Measurements from ENCODE around the gene PPM1E. TPM values are rescaled to one million over a fixed set of nuclear protein-coding genes. Genes with fewer than 3 reads are reported as not detected.
"Not testable (repeated sequence)": the region's sequence is repeated elsewhere in the genome, so short reads cannot be mapped to it uniquely, and the experiment has no call there.

PPM1E gene
- total RNA-seq, 1 donor from 2014 or later = 1.7 TPM

GRCh38 chr17:58764373-58764772, 8.7 kb downstream of the PPM1E start:
- Mint-ChIP-seq H3K27me3 (ENCODE audit: unreplicated experiment) (peaks cover 23% of the 10 kb centered on the region), H3K9me3 (ENCODE audit: unreplicated experiment) (no peaks in the 10 kb centered on the region), H3K4me3 (ENCODE audit: unreplicated experiment) (no peak overlapping the region), H3K36me3 (ENCODE audit: unreplicated experiment) (no peaks in the 10 kb centered on the region), H3K4me1 (ENCODE audit: unreplicated experiment) (peaks cover 7% of the 10 kb centered on the region), H3K27ac (ENCODE audit: unreplicated experiment) (no peak overlapping the region)
- no peak for DNase-seq (ENCODE audit: extremely low spot score, unreplicated experiment)
- TF ChIP-seq, protein P1, sequence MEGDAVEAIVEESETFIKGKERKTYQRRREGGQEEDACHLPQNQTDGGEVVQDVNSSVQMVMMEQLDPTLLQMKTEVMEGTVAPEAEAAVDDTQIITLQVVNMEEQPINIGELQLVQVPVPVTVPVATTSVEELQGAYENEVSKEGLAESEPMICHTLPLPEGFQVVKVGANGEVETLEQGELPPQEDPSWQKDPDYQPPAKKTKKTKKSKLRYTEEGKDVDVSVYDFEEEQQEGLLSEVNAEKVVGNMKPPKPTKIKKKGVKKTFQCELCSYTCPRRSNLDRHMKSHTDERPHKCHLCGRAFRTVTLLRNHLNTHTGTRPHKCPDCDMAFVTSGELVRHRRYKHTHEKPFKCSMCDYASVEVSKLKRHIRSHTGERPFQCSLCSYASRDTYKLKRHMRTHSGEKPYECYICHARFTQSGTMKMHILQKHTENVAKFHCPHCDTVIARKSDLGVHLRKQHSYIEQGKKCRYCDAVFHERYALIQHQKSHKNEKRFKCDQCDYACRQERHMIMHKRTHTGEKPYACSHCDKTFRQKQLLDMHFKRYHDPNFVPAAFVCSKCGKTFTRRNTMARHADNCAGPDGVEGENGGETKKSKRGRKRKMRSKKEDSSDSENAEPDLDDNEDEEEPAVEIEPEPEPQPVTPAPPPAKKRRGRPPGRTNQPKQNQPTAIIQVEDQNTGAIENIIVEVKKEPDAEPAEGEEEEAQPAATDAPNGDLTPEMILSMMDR (IDR thresholded peaks at IDR 0.05) = no peak

DNA sequence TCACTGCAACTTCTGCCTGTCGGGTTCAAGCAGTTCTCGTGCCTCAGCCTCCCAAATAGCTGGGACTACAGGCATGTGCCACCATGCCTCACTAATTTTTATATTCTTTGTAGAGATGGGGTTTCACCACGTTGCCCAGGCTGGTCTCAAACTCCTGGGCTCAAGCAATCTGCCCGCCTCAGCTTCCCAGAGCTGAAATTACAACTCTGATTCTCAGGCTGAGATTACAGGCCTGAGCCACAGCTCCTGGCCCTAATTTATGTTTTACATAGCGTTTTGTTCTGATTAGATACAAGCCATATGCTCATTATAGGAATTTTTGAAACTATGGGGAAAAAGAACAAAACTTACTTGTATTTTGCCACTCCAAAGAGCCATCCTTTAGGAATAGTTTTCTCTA, 22.8 kb downstream of the PPM1E start:
- not testable (repeated sequence) for H3K9me3 Mint-ChIP-seq (ENCODE audit: unreplicated experiment); H3K4me1 Mint-ChIP-seq (ENCODE audit: unreplicated experiment); H3K27me3 Mint-ChIP-seq (ENCODE audit: unreplicated experiment); DNase-seq (ENCODE audit: extremely low spot score, unreplicated experiment); H3K36me3 Mint-ChIP-seq (ENCODE audit: unreplicated experiment); H3K27ac Mint-ChIP-seq (ENCODE audit: unreplicated experiment); H3K4me3 Mint-ChIP-seq (ENCODE audit: unreplicated experiment)

GRCh38 chr17:58779446-58779845, 23.8 kb downstream of the PPM1E start:
- no peaks in the 10 kb centered on the region for H3K4me1 Mint-ChIP-seq (ENCODE audit: unreplicated experiment)
- no peaks in the 10 kb centered on the region for H3K27me3 Mint-ChIP-seq (ENCODE audit: unreplicated experiment)
- no peaks in the 10 kb centered on the region for H3K36me3 Mint-ChIP-seq (ENCODE audit: unreplicated experiment)
- no peaks in the 10 kb centered on the region for H3K9me3 Mint-ChIP-seq (ENCODE audit: unreplicated experiment)
- TF ChIP-seq, protein P1 (IDR thresholded peaks at IDR 0.05) = no peak
- H3K27ac Mint-ChIP-seq (ENCODE audit: unreplicated experiment) = no peak overlapping the region
- no peak for DNase-seq (ENCODE audit: extremely low spot score, unreplicated experiment)
- no peak overlapping the region for H3K4me3 Mint-ChIP-seq (ENCODE audit: unreplicated experiment)

DNA sequence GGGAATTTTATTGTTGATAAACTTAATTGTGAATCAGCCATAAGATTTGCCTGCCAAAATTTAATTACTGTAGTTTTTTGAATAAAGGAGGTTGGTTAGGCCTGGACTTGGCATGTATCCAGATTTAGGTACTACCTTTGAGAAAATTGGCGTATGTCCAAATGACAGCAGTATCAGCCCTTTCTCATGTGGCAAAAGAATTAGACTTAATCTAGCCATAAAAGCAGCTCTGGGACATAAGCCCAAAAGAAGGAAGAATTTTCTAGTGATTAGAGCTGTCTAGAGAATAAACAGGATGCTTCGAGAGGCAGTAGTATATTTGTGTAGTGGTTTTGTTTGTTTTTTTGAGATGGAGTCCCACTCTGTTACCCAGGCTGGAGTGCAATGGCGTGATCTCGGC, 27.7 kb downstream of the PPM1E start:
- Mint-ChIP-seq H3K36me3 (ENCODE audit: unreplicated experiment) (no peaks in the 10 kb centered on the region), H3K4me1 (ENCODE audit: unreplicated experiment) (peaks cover 17% of the 10 kb centered on the region), H3K27me3 (ENCODE audit: unreplicated experiment) (no peaks in the 10 kb centered on the region), H3K27ac (ENCODE audit: unreplicated experiment) (no peak overlapping the region), H3K4me3 (ENCODE audit: unreplicated experiment) (no peak overlapping the region), H3K9me3 (ENCODE audit: unreplicated experiment) (no peaks in the 10 kb centered on the region)
- DNase-seq (ENCODE audit: extremely low spot score, unreplicated experiment) = no peak
- TF ChIP-seq, protein P1 (IDR thresholded peaks at IDR 0.05) = no peak

- no peak for DNase-seq (ENCODE audit: extremely low spot score, unreplicated experiment)
- TF ChIP-seq, protein P1 (IDR thresholded peaks at IDR 0.05) = no peak
- Mint-ChIP-seq H3K27ac (ENCODE audit: unreplicated experiment) (no peak overlapping the region), H3K9me3 (ENCODE audit: unreplicated experiment) (no peaks in the 10 kb centered on the region), H3K36me3 (ENCODE audit: unreplicated experiment) (no peaks in the 10 kb centered on the region), H3K4me3 (ENCODE audit: unreplicated experiment) (no peak overlapping the region), H3K4me1 (ENCODE audit: unreplicated experiment) (peaks cover 17% of the 10 kb centered on the region), H3K27me3 (ENCODE audit: unreplicated experiment) (no peaks in the 10 kb centered on the region)
Measured at GRCh38 chr17:58785097-58785496, 29.4 kb downstream of the PPM1E start.

All from osteocyte (in vitro differentiated cells).